HepG2 (cell line): Measurements from ENCODE around the gene LSMEM2. TPM values are rescaled to one million over a fixed set of nuclear protein-coding genes. Genes with fewer than 3 reads are reported as not detected.

Experiments used
- ATAC-seq: fragments of 200-7000 bp; cut with Tn5 transposase; 3 replicates; pipeline ENCODE4 v1.9.1; 2020; ENCODE audit warnings: mild to moderate bottlenecking, moderate library complexity
- BruUV-seq: library from RNA; stranded (reverse); fragments of 400-500 nt; replicated peaks from 2 replicates; lab custom pipeline; 2021; lab: Mats Ljungman, UMichigan
- CTCF ChIA-PET: fragments of 300-600 bp; formaldehyde crosslinking; extraction: SDS; loops from one replicate; lab custom pipeline; 2021; ENCODE audit warnings: low total read pairs, inconsistent platforms, low intra/inter-chr PET ratio; lab: Yijun Ruan, JAX
- POLR2A ChIA-PET: fragments of 350-600 bp; sonication (Branson Sonifier 250); formaldehyde crosslinking; loops from one replicate; lab custom pipeline; 2020; ENCODE audit warnings: antibody characterized with exemption, inconsistent platforms; lab: Yijun Ruan, JAX
- DNase-seq: peaks from one replicate; pipeline ENCODE4 v3.0.0-alpha.2; 2015; ENCODE audit warnings: low spot score
- FAIRE-seq: peaks from 3 replicates; lab custom pipeline; 2011; peaks lifted over from hg19 to GRCh38; lab: Jason Lieb, UNC
- H2AFZ ChIP-seq: one replicate; pipeline ENCODE4 v1.6.1; 2011; ENCODE audit warnings: low read length, inconsistent platforms
- H3K27ac ChIP-seq: fragments of 300-600 bp; 3 replicates; pipeline ENCODE4 v1.8.0; 2011; ENCODE audit warnings: mixed run types, mild to moderate bottlenecking, mixed read lengths, low read length, inconsistent platforms; ENCODE audit not compliant: insufficient read depth; ENCODE audit errors: extremely low read length
- H3K27me3 ChIP-seq, 2 experiments: fragments of 200-600 bp in 1 of 2; 2 replicates in 1 of 2; 3 replicates in 1 of 2; pipeline versions ENCODE4 v1.6.0 to v1.8.0; 2011; ENCODE audit warnings: low read length in 2 of 2, mild to moderate bottlenecking in 2 of 2, moderate library complexity in 2 of 2, inconsistent platforms in 1 of 2; ENCODE audit not compliant: insufficient read depth in 2 of 2, control insufficient read depth in 1 of 2
- H3K36me3 ChIP-seq, 2 experiments: fragments of 200-600 bp in 1 of 2; replicated peaks in 1 of 2; 2 replicates in 1 of 2; 3 replicates in 1 of 2; pipeline versions ENCODE4 v1.5.1 to v1.8.0; 2011; ENCODE audit warnings: low read length in 2 of 2, inconsistent platforms in 1 of 2; ENCODE audit not compliant: insufficient read depth in 2 of 2, control insufficient read depth in 1 of 2
- H3K4me1 ChIP-seq: 2 replicates; pipeline ENCODE4 v1.5.1; 2012; ENCODE audit warnings: low read length, inconsistent platforms; ENCODE audit not compliant: insufficient read depth
- H3K4me2 ChIP-seq: 2 replicates; pipeline ENCODE4 v1.6.0; 2011; ENCODE audit warnings: low read depth, low read length, inconsistent platforms
- H3K4me3 ChIP-seq, 3 experiments: fragments of 200-600 bp in 1 of 3; sonication (generic), shearing (Covaris generic) in 1 of 3; replicated peaks in 1 of 3; 2 replicates each; pipeline ENCODE4 v1.5.1; 2011 to 2016; ENCODE audit warnings: low read length in 3 of 3, inconsistent platforms in 2 of 3, low read depth in 2 of 3, mild to moderate bottlenecking in 2 of 3, control low read depth in 1 of 3, mixed read lengths in 1 of 3; ENCODE audit not compliant: insufficient read depth in 1 of 3
- H3K79me2 ChIP-seq: one replicate; pipeline ENCODE4 v1.6.1; 2011; ENCODE audit warnings: low read length, inconsistent platforms; ENCODE audit not compliant: insufficient read depth
- H3K9ac ChIP-seq: 2 replicates; pipeline ENCODE4 v1.6.0; 2011; ENCODE audit warnings: mild to moderate bottlenecking, low read depth, low read length, inconsistent platforms; ENCODE audit not compliant: insufficient read depth
- H3K9me3 ChIP-seq: 2 replicates; pipeline ENCODE4 v1.5.1; 2012; ENCODE audit warnings: mild to moderate bottlenecking, low read length
- H4K20me1 ChIP-seq: 2 replicates; pipeline ENCODE4 v1.6.0; 2011; ENCODE audit warnings: inconsistent platforms, mild to moderate bottlenecking, low read length, moderate library complexity; ENCODE audit not compliant: insufficient read depth
- ARID2 ChIP-seq: sonication (generic); formaldehyde crosslinking; IDR thresholded peaks from 2 replicates; pipeline ENCODE4 v1.8.1; 2022; ENCODE audit warnings: mild to moderate bottlenecking, missing genetic modification reagents, borderline replicate concordance
- EP300 ChIP-seq, 3 experiments: sonication (generic) in 1 of 3; formaldehyde crosslinking in 1 of 3; IDR thresholded peaks; 2 replicates each; pipeline versions ENCODE4 v1.5.1 to v1.6.1; 2011 to 2020; ENCODE audit warnings: low read depth in 2 of 3, low read length in 2 of 3, borderline replicate concordance in 1 of 3, improper control_type of control experiment in 1 of 3, mild to moderate bottlenecking in 1 of 3, missing genetic modification reagents in 1 of 3, moderate library complexity in 1 of 3
- HOMEZ ChIP-seq: IDR thresholded peaks from 2 replicates; pipeline ENCODE4 v1.6.1; 2016; ENCODE audit warnings: low read depth
- SNAI1 ChIP-seq: sonication (generic); formaldehyde crosslinking; IDR thresholded peaks from 2 replicates; pipeline ENCODE4 v1.5.0; 2020; ENCODE audit warnings: mild to moderate bottlenecking, missing genetic modification reagents, borderline replicate concordance
- TFDP1 ChIP-seq: IDR thresholded peaks from 2 replicates; pipeline ENCODE4 v1.6.1; 2016; ENCODE audit warnings: missing compliant biosample characterization, missing genetic modification reagents, borderline replicate concordance
- THYN1 ChIP-seq: sonication (generic); formaldehyde crosslinking; IDR thresholded peaks from 2 replicates; pipeline ENCODE4 v1.8.1; 2023; ENCODE audit warnings: low read depth, mild to moderate bottlenecking, moderate library complexity, missing genetic modification reagents, borderline replicate concordance
- ZNF292 ChIP-seq: sonication (generic); formaldehyde crosslinking; IDR thresholded peaks from 2 replicates; pipeline ENCODE4 v1.8.1; 2022; ENCODE audit warnings: mild to moderate bottlenecking, low read depth, missing genetic modification reagents, borderline replicate concordance
- ZNF629 ChIP-seq: sonication (generic); formaldehyde crosslinking; conservative IDR thresholded peaks from 2 replicates; pipeline ENCODE4 v1.5.0; 2020; ENCODE audit warnings: missing genetic modification reagents
- WGBS: methylation state at CpG from one replicate; pipeline ENCODE4 v1.1.6; 2017; ENCODE audit warnings: low lambda C conversion rate; 5-methylcytosine and 5-hydroxymethylcytosine counted together
- in situ Hi-C: cut with HindIII; loops from 2 replicates; pipeline ENCODE4 v1.10.0; 2017; ENCODE audit warnings: low pct_unique_long_range_greater_than_20kb; ENCODE audit not compliant: extremely low pct_ligation_motif_present
- intact Hi-C: fragments of 100-400 bp; cut with micrococcal nuclease; formaldehyde crosslinking; loops from one replicate; pipeline ENCODE4 v1.10.0; 2022; ENCODE audit not compliant: unreplicated experiment
- polyA plus RNA-seq, 8 experiments: library from polyadenylated mRNA; depleted of rRNA in 3 of 8; stranded (reverse) in 7 of 8; unstranded in 1 of 8; fragments of >200 nt; fragmentation: Illumina TruSeq in 4 of 8; extraction: Trizol in 4 of 8; gene quantifications; 2 replicates each; pipeline versions ENCODE4 v1.2.1 to v1.2.3, GENCODE V29; 2011 to 2016; ENCODE audit warnings: low read depth in 4 of 8, missing spikeins in 1 of 8, mixed read lengths in 1 of 8; ENCODE audit not compliant: insufficient read depth in 1 of 8
- total RNA-seq, 5 experiments: library from RNA; depleted of rRNA; stranded (reverse); fragments of >200 nt; fragmentation: Illumina TruSeq; extraction: Trizol; gene quantifications; 2 replicates each; pipeline ENCODE4 v1.2.3, GENCODE V29; 2016; ENCODE audit warnings: low read depth in 1 of 5

LSMEM2 gene
- total and polyA plus RNA-seq, 2 of the 13 experiments (the other 11 are each of a cell fraction or from before 2014, with no cell fraction given) = 0.07 to 0.41 TPM

GRCh38 chr3:50251220-50251619 is 27.7 kb upstream of the LSMEM2 start:
- intact Hi-C loops = no loop called here
- H3K36me3 ChIP-seq = peaks cover 5 to 20% of the 10 kb centered on the region in 2 experiments; a peak in 4 of 5 replicates
- no peaks in the 10 kb centered on the region for H3K9me3 ChIP-seq
- in situ Hi-C loops = no loop called here
- H4K20me1 ChIP-seq = no peaks in the 10 kb centered on the region
- peaks cover 19% of the 10 kb centered on the region for H3K79me2 ChIP-seq
- TF ChIP-seq ZNF629 (peak; percentile 76), HOMEZ (CRISPR knock-in tag) (no peak)
- BruUV-seq = no TSS peak
- H3K27me3 ChIP-seq = no peaks in the 10 kb centered on the region
- H3K27ac ChIP-seq = no peak overlapping the region
- H3K9ac ChIP-seq = no peak overlapping the region
- ATAC-seq = no peak
- no peak overlapping the region for H3K4me2 ChIP-seq
- no peak overlapping the region for H2AFZ ChIP-seq
- peaks cover 16% of the 10 kb centered on the region for H3K4me1 ChIP-seq
- H3K4me3 ChIP-seq = no peak overlapping the region
- no peak for FAIRE-seq
- WGBS = 98% methylated on average over 8 of the region's 8 CpGs
- DNase-seq = no peak
- CTCF ChIA-PET = no interaction called here
- POLR2A ChIA-PET = interaction anchor here (1.2 to 3.2 kb wide), 2 partner anchors 9 to 15 kb away, joined by 7 to 12 read pairs; partner anchors contain the start of gene GNAI2

- no peak overlapping the region for H3K4me2 ChIP-seq
- TF ChIP-seq THYN1 (no peak), SNAI1 (CRISPR knock-in tag) (no peak), EP300 (IDR thresholded peaks at IDR 0.05; ENCODE audit: low read depth in 2 of 2, low read length in 2 of 2) (no peak), EP300 (CRISPR knock-in tag; IDR thresholded peaks at IDR 0.05; ENCODE audit: borderline replicate concordance) (no peak), ARID2 (CRISPR knock-in tag) (no peak), TFDP1 (CRISPR knock-in tag) (no peak), ZNF292 (CRISPR knock-in tag) (no peak)
These were observed 24.2 kb upstream of the LSMEM2 start for GRCh38 chr3:50254577-50255250.

More at GRCh38 chr3:50254577-50255250, 24.2 kb upstream of the LSMEM2 start:
- in situ Hi-C loops (no loop called here), intact Hi-C loops (no loop called here)
- ATAC-seq (no peak), FAIRE-seq (no peak), DNase-seq (no peak)
- Histone ChIP-seq H3K27me3 (no peaks in the 10 kb centered on the region), H2AFZ (no peak overlapping the region), H4K20me1 (no peaks in the 10 kb centered on the region), H3K36me3 (peaks cover 16 to 34% of the 10 kb centered on the region in 2 experiments), H3K4me1 (peaks cover 16% of the 10 kb centered on the region), H3K4me3 (no peak overlapping the region), H3K27ac (no peak overlapping the region), H3K9me3 (no peaks in the 10 kb centered on the region), H3K79me2 (no peaks in the 10 kb centered on the region), H3K9ac (no peak overlapping the region)
- CTCF ChIA-PET = no interaction called here
- POLR2A ChIA-PET = interaction anchor here (0.8 to 1.7 kb wide), 2 partner anchors 19 to 59 kb away, joined by 3 to 6 read pairs; partner anchors contain the start of gene GNAI2
- BruUV-seq = no TSS peak
- WGBS = 90% methylated on average over 7 of the region's 8 CpGs
